ENCODE results near the gene LRFN3. TPM values are rescaled to one million over a fixed set of nuclear protein-coding genes. Genes with fewer than 3 reads are reported as not detected.
"Not testable (repeated sequence)": the region's sequence is repeated elsewhere in the genome, so short reads cannot be mapped to it uniquely, and the experiment has no call there.

The LRFN3 gene
- polyA plus RNA-seq, 3 donors = 7.1 to 8.3 (median 7.4) TPM

DNA sequence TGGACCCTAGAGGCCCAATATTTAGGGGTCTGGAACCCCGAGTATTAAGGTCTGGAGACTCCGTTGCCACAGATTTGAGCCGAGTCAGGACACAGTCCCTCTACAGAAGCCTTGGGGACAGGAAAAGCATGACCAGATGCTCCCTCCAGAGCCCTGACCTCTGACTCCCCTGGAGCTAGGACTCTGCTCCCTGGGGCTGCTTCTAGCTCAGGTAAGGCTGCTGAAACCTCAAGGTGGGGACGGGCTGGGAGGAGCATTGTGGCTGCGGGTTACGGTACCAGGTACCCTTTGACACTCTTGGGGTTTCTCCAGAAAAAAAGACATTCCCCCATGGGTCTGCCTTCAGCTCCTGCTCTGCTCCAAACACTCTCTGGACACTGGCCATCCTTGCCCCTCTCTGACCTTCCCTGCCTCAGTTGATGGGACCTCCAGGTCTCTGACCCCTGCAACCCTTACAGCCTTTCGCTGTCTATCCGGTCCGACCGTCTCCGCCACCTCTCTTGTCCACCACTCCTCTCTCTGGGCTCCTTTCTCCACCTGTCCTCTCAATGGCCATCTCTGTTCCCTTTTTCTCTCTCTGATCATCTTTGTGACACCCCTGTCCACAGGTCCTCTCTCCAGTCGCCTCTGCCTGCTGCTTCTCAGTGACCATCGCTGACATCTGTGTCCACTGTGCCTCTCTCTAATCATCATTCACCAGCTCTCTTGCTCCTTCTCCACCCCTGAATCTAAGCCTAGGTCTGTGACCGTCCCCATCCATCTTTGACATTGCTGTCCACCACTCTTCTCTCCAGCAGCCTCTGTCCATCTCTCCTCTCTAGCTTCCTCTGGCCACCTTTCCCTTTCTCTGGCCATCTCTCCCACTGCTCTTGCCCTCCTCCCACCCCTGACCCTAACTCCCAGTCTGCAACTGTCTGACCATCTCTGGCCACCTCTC is 1.4 kb downstream of the LRFN3 start:
- no peak for DNase-seq (ENCODE audit: low read depth in 3 of 3, low spot score in 2 of 3)

GRCh38 chr19:35938282-35939224 is 2.4 kb downstream of the LRFN3 start:
- DNase-seq (ENCODE audit: low read depth in 3 of 3, low spot score in 2 of 3) = no peak

DNA sequence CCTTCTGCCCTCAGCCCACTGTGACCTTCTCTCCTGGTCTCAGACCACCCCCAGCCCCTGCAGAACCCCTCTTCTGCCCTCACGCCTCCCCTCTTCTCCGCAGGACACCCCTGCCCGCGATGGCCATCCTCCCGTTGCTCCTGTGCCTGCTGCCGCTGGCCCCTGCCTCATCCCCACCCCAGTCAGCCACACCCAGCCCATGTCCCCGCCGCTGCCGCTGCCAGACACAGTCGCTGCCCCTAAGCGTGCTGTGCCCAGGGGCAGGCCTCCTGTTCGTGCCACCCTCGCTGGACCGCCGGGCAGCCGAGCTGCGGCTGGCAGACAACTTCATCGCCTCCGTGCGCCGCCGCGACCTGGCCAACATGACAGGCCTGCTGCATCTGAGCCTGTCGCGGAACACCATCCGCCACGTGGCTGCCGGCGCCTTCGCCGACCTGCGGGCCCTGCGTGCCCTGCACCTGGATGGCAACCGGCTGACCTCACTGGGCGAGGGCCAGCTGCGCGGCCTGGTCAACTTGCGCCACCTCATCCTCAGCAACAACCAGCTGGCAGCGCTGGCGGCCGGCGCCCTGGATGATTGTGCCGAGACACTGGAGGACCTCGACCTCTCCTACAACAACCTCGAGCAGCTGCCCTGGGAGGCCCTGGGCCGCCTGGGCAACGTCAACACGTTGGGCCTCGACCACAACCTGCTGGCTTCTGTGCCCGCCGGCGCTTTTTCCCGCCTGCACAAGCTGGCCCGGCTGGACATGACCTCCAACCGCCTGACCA is 3.3 kb downstream of the LRFN3 start:
- no peak for DNase-seq (ENCODE audit: low read depth in 3 of 3, low spot score in 2 of 3)

GRCh38 chr19:35940078-35940775 is 4.1 kb downstream of the LRFN3 start:
- DNase-seq (ENCODE audit: low read depth in 3 of 3, low spot score in 2 of 3) = no peak

GRCh38 chr19:35940839-35941238 is 4.7 kb downstream of the LRFN3 start:
- no peak for DNase-seq (ENCODE audit: low read depth in 3 of 3, low spot score in 2 of 3)

DNA sequence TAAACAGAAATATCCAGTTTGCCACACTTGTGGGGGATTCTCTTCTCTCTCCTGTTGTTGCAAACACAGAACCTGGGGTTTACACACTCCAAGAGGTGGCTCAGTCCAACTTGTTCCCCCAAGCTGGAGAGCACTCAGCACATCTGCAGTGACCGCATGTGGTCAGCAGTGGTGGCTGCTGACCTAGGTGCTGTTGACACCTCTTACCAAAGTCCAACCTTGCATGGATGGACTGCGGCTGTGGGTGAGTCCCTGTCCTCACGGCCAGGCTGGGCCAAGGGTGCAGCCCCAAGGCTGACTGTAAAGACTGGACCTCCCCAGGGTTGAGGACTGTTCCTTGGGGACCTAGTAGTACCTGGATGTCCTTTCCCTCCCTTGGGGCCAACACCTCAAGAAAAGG is 6.1 kb downstream of the LRFN3 start:
- DNase-seq (ENCODE audit: low read depth in 3 of 3, low spot score in 2 of 3) = no peak

- no peak for DNase-seq (ENCODE audit: low read depth in 3 of 3, low spot score in 2 of 3)
These were observed 7.4 kb downstream of the LRFN3 start for GRCh38 chr19:35943321-35944301.

DNA sequence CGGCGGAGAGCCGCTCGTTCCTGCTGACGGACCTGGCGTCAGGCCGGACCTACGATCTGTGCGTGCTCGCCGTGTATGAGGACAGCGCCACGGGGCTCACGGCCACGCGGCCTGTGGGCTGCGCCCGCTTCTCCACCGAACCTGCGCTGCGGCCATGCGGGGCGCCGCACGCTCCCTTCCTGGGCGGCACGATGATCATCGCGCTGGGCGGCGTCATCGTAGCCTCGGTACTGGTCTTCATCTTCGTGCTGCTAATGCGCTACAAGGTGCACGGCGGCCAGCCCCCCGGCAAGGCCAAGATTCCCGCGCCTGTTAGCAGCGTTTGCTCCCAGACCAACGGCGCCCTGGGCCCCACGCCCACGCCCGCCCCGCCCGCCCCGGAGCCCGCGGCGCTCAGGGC is 8.4 kb downstream of the LRFN3 start:
- no peak for DNase-seq (ENCODE audit: low read depth in 3 of 3, low spot score in 2 of 3)

DNA sequence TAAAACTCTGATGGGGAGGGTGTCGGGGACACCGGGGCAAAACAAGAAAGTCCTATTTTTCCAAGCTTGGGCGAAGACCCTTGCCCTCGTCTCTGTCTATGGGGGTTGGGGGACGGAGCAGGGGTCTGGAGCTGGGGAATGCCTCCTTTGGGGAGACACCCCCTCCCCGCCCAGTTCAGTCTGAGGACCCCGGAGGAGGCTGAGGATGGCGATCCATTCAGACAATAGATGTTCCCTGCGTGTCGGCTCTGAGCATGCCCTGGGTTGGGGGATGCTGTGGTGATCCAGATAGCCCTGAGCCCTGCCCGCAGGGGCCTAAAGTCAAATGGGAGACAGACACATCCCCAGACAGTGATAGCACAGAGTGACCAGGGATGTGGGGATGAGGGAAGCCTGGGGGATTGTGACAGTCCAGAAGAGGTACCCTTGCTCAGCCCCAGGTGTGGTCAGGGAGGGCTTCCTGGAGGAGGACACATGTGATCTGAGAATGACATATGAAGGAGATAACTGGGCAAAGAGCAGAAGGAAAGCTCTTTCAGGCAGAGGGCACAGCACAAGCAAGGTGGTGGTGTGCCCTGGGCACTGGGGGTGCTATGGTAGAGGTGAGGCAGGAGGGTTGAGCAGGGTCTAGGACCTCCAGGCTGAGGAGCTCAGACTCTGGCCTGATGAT is 9.1 kb downstream of the LRFN3 start:
- no peak for DNase-seq (ENCODE audit: low read depth in 3 of 3, low spot score in 2 of 3)

DNA sequence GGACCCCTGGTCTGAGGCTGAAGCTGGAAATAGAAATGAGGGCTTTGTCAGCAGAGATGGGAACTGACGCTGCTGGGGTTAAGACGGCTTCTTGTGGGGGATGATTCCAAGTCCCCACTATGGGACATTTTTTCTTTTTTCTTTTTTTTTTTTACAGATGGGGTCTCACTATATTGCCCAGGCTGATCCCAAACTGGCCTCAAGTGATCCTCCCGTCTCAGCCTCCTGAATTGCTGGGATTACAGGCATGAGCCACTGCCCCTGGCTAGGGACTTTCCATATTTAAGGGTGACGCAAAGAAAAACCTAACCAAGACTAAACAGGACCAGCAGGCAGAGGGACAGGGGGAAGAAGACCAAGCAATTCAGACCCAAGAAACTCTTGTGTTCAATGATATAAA is 10.0 kb downstream of the LRFN3 start:
- no peak for DNase-seq (ENCODE audit: low read depth in 3 of 3, low spot score in 2 of 3)

DNA sequence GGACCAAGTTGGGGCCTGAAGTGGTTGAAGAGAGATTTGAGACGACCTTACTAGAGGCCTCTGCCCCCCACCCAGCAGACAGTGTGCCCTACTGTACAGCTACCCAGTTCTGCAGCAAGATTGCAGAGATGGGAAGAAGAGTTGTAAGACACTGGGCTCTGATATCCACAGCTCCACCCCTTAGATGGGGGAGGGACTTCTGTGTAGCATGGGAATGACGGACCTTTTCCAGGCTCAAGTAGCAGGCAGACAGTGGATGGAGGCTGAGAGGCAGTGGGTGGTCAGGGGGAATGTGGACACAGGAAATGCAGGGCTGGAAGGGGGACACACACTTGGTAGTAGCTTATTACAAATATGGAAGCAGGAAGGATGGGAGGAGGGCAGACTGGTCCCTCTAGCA is 13.0 kb downstream of the LRFN3 start:
- DNase-seq (ENCODE audit: low read depth in 3 of 3, low spot score in 2 of 3) = no peak

GRCh38 chr19:35955881-35956634 is 19.9 kb downstream of the LRFN3 start:
- DNase-seq (ENCODE audit: low read depth in 3 of 3, low spot score in 2 of 3) = no peak

DNA sequence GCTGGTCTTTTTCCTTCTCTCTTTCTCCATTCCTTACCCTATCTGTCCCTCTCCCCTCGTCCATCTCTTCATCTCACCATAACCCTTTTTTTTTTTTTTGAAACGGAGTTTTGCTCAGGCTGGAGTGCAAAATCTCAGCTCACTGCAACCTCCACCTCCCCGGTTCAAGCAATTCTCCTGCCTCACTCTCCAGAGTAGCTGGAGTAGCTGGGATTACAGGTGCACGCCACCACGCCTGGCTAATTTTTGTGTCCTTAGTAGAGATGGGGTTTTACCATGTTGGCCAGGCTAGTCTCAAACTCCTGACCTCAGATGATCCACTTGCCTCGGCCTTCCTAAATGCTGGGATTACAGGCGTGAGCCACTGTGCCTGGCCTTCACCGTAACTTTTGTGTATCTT is 21.2 kb downstream of the LRFN3 start:
- DNase-seq (ENCODE audit: low read depth in 3 of 3, low spot score in 2 of 3) = not testable (repeated sequence)

GRCh38 chr19:35958660-35959039 is 22.5 kb downstream of the LRFN3 start:
- DNase-seq (ENCODE audit: low read depth in 3 of 3, low spot score in 2 of 3) = no peak

GRCh38 chr19:35959040-35959967 is 23.1 kb downstream of the LRFN3 start:
- no peak for DNase-seq (ENCODE audit: low read depth in 3 of 3, low spot score in 2 of 3)

GRCh38 chr19:35959968-35960320 is 23.8 kb downstream of the LRFN3 start:
- no peak for DNase-seq (ENCODE audit: low read depth in 3 of 3, low spot score in 2 of 3)

All from right renal cortex interstitium (tissue), 3 donors.